ENCODE results near the gene SH2D3C.
"Not testable (repeated sequence)": the region's sequence is repeated elsewhere in the genome, so short reads cannot be mapped to it uniquely, and the experiment has no call there.

Gene SH2D3C

DNA sequence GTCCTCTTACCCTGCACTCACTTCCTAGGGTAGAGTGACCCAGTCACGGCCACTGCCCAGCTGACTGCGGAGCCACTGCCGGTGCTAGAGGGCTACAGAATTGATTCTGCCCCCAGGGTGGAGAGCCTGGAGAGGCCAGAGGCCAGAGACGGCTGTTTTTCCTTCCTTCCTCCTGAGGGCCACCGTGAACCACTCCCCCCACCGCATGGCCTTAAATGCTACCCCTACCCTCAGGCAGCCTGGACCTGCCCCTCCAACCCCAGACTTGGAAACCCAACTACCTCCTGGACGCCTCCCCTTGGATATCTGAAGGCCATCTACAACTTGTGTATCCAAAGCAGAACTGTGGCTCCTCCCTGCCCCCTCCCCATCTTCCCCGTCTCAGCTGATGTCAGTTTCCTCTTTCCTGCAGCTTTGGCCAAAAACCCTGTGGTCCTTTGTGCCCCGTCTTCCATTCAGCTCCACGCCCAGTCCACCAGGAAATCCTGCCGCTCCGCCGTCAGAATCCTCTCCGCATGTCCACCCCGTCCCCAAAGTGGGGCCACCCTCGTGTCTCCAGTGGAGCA, 16.3 kb downstream of the SH2D3C start:
- no peak for DNase-seq (ENCODE audit: low read depth in 1 of 2, low spot score in 1 of 2)
- in situ Hi-C loops (cut with HindIII; ENCODE audit: low pct_unique_long_range_greater_than_20kb, low sequenced_read_pairs), result no loop called here
- no peak for TF ChIP-seq JUND (IDR thresholded peaks at IDR 0.05; ENCODE audit: low read depth)

DNA sequence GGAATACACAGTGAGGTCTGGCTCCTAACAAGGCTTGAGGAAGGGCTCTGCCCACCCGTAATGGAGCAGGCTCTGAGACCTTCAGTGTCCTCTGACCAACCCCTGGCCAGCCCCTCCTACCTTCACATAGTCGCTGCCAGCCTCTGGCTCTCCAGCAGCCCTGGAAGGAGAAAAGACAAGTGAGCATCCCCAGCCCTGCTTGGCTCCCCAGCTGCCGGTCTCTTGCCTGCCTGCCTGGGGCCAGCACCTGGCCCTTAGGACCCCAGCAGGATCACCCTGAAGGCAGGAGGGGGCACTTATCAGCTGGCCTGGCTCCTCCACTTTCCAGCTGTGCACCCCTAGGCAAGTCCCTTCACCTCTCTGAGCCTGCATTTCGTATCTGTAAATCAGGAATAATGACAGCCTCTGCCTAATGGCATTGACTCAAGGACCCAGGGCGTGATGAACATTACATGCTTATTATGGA, 16.9 kb downstream of the SH2D3C start:
- DNase-seq (ENCODE audit: low read depth in 1 of 2, low spot score in 1 of 2), result no peak
- in situ Hi-C loops (cut with HindIII; ENCODE audit: low pct_unique_long_range_greater_than_20kb, low sequenced_read_pairs), result no loop called here
- TF ChIP-seq JUND (IDR thresholded peaks at IDR 0.05; ENCODE audit: low read depth), result no peak

DNA sequence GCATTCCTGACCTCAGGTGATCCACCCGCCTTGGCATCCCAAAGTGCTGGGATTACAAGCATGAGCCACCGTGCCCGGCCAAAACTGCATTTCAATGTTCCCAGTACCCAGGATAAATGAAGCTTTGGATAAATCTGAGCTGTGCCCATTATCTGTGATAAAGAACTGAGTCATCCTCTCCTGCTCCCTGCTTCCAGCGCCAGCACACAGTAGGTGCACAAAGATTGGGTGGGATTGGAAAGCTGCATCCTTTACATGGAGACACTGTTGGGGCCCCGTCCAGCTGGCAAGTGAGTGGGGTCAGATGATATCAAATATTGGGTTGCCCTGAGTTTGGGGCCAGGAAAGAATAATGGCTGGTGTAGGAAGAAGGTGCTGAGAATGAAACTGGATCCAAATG, 17.4 kb downstream of the SH2D3C start:
- in situ Hi-C loops (cut with HindIII; ENCODE audit: low pct_unique_long_range_greater_than_20kb, low sequenced_read_pairs), result no loop called here
- no peak for DNase-seq (ENCODE audit: low read depth in 1 of 2, low spot score in 1 of 2)
- TF ChIP-seq JUND (IDR thresholded peaks at IDR 0.05; ENCODE audit: low read depth), result no peak

DNA sequence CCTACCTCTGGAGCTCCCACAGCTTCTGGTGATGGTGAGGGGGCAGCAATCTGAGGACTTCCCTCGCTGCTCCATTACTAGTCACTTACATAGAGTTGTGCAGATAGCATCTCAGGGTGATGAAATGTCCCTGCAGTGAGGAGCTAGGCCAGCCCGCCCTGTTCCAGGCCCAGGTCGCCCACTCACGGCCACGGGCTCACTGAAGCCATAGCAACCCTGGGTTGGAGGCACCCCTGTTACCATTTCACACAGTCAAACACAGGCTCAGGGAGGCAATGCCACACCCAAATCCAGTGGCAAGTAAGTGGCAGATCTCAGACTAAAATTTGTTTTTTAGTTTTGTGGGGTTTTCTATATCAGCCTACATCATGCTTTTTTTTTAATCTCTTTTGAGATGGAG, 19.6 kb downstream of the SH2D3C start:
- TF ChIP-seq JUND (IDR thresholded peaks at IDR 0.05; ENCODE audit: low read depth), result no peak
- in situ Hi-C loops (cut with HindIII; ENCODE audit: low pct_unique_long_range_greater_than_20kb, low sequenced_read_pairs), result no loop called here
- no peak for DNase-seq (ENCODE audit: low read depth in 1 of 2, low spot score in 1 of 2)

DNA sequence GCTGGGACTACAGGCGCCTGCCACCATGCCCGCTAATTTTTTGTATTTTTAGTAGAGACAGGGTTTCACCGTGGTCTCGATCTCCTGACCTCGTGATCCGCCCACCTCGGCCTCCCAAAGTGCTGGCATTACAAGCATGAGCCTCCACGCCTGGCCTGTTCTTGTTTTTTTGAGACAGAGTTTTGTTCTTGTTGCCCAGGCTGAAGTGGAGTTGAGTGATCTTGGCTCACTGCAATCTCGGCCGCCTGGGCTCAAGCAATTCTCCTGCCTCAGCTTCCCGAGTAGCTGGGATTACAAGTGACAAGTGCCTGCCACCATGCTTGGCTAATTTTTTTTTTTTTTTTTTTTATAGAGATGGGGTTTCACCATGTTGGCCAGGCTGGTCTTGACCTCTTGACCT, 21.7 kb downstream of the SH2D3C start:
- in situ Hi-C loops (cut with HindIII; ENCODE audit: low pct_unique_long_range_greater_than_20kb, low sequenced_read_pairs), result not testable (repeated sequence)

DNA sequence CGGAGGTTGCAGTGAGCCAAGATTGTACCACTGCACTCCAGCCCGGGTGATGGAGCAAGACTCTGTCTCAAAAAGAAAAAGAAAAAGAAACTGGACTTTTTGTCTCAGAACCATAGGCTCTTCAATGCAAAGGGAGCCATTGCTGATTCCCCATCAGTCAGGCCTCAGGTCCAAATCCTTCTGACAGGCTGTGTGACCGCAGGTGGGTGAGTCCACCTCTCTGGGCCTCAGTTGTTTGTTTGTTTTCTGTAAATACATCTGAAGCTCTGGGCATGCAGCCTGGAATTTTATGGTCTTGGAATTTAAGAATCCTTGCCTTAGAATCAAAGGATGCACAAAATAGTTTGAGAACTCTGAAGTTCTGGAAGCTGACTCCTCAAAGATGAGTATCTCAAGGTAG, 22.2 kb downstream of the SH2D3C start:
- DNase-seq (ENCODE audit: low read depth in 1 of 2, low spot score in 1 of 2), result no peak
- TF ChIP-seq JUND (IDR thresholded peaks at IDR 0.05; ENCODE audit: low read depth), result no peak
- in situ Hi-C loops (cut with HindIII; ENCODE audit: low pct_unique_long_range_greater_than_20kb, low sequenced_read_pairs), result no loop called here

More for the DNA sequence above, 21.7 kb downstream of the SH2D3C start:
- DNase-seq (ENCODE audit: low read depth in 1 of 2, low spot score in 1 of 2), result not testable (repeated sequence)

DNA sequence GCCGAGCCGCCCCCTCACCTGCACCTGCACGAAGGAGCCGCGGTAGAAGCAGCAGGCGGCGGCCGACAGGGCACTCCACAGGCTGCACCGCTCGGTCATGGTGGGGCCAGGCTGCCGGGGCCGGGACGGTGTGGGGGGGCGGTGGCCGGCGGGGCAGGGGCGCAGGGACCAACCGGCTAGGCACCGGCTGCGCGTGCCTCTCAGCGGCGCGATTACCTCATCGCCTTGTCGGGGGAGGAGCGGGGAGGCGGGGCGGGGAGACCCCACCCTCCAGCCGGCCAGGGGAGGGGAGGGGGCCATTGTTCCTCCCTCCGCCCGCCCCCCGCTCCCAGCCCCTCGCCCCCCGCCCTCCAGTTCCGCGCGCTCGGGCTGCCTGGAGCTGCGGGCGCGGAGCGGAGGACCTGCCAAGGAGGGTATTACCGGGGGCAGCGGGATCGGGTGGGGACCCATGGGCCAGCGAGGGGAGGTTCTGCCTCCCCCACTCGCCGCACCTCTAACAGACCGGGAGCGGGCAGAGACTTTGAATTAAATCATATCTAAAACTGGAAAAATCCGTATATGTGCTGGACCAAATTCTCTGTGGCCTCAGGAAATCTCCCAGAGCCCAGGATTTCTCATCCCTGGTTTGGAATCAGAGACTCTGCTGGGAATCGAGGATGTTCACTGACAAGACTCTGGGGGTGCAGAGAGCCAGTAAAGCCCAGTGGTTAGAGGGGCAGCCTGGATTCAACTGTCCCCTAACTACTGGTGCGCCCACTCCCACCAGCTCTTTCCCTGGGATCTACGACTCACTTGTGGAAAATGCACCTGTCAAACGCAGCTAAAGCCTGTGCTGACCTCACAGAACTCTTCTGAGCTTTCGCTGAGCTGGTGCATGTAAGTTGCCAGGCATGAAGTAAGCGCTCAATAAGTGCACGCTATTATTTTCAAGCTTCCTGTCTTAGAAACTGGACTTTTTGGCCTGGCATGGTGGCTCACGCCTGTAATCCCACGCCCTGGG, 23.1 kb downstream of the SH2D3C start:
- TF ChIP-seq JUND (IDR thresholded peaks at IDR 0.05; ENCODE audit: low read depth), result no peak
- in situ Hi-C loops (cut with HindIII; ENCODE audit: low pct_unique_long_range_greater_than_20kb, low sequenced_read_pairs), result no loop called here
- DNase-seq (ENCODE audit: low read depth in 1 of 2, low spot score in 1 of 2), result no peak

DNA sequence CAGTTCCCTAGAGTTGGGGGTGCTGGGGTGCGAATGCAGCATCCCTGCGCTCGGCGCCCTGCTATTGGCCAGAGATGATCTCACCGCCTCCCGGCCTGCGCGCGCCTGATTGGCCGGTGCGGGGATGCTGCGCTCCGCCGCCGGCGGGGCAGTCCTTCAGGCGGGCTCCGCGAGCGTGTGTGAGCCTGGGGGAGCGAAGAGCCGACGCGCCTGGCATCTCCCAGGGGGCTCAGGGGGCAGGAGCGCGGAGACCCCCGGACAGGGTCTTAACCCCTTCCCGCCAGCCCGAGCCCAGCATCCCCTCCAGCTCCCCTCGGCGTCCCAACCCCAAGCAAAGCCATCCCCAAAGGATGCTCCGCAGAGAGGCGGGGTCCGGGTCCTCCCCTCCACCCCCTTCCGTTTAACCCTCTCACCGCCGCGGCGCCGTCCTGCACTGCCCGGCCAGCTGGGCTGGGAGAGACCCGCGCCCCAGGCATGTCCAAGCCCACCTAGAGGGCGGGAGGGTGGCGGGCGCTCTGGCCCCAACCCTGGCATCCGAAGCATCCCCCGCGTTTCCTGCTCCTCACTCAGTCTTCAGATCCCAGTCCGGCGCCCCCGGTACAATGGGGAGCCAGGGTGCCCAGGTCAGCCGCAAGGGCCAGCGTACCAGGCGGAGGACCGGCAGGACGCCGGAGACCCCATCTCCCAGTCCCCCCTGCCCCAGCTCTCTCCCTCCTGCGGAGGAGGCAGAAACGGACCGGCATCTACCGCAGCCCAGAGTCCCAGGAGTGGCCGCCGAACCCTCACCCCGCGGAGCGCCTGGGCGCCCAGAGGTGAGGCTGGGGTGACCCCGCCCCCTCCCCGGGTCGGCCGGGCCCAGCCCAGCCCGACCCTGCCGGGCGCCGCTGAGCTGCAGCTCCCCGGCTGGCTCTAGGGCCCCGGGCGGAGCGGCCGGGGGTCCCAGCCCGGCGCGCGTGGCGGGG, 24.1 kb downstream of the SH2D3C start:
- in situ Hi-C loops (cut with HindIII; ENCODE audit: low pct_unique_long_range_greater_than_20kb, low sequenced_read_pairs), result no loop called here
- TF ChIP-seq JUND (IDR thresholded peaks at IDR 0.05; ENCODE audit: low read depth), result no peak
- DNase-seq (ENCODE audit: low read depth in 1 of 2, low spot score in 1 of 2), result no peak

DNA sequence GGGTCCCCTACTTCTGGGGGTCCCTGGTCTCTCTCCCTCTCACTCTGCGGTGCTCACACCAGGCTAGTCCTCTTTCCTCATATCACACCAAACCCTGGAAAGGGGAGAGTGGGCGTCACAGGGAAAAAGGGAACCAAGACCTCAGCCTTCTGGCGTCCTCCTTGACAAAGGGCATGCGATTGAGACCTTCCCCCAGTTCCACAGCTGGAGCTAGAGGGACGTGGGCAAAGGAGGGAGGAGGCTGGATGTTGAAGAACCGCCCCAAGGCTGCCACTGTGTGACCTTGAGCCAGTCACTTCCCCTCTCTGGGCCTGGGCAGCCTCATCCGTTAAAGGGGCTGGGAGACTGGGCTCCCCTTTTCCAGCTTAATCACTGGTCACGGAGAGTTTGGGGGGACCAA, 24.8 kb downstream of the SH2D3C start:
- no peak for DNase-seq (ENCODE audit: low read depth in 1 of 2, low spot score in 1 of 2)
- in situ Hi-C loops (cut with HindIII; ENCODE audit: low pct_unique_long_range_greater_than_20kb, low sequenced_read_pairs), result no loop called here
- no peak for TF ChIP-seq JUND (IDR thresholded peaks at IDR 0.05; ENCODE audit: low read depth)

DNA sequence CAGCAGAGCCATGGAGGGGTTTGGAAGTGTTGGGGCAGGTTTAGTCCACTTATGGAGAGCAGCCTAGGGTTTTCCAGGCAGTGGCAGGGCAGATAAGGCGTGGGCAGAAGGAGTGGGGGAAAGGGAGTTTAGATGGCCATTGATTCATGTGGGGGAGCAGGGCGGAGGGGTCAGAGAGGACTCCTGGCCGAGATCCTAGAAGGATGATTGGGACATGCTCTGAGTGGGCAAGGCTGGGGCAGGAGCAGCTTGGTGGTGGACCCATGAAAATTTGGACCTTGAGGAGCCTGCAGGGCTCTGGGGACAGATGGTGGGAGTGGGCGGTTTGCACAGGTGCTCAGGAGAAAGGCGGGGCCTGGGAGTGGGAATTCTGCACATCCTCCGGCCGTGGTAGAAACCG, 25.3 kb downstream of the SH2D3C start:
- in situ Hi-C loops (cut with HindIII; ENCODE audit: low pct_unique_long_range_greater_than_20kb, low sequenced_read_pairs), result no loop called here
- DNase-seq (ENCODE audit: low read depth in 1 of 2, low spot score in 1 of 2), result no peak
- no peak for TF ChIP-seq JUND (IDR thresholded peaks at IDR 0.05; ENCODE audit: low read depth)

DNA sequence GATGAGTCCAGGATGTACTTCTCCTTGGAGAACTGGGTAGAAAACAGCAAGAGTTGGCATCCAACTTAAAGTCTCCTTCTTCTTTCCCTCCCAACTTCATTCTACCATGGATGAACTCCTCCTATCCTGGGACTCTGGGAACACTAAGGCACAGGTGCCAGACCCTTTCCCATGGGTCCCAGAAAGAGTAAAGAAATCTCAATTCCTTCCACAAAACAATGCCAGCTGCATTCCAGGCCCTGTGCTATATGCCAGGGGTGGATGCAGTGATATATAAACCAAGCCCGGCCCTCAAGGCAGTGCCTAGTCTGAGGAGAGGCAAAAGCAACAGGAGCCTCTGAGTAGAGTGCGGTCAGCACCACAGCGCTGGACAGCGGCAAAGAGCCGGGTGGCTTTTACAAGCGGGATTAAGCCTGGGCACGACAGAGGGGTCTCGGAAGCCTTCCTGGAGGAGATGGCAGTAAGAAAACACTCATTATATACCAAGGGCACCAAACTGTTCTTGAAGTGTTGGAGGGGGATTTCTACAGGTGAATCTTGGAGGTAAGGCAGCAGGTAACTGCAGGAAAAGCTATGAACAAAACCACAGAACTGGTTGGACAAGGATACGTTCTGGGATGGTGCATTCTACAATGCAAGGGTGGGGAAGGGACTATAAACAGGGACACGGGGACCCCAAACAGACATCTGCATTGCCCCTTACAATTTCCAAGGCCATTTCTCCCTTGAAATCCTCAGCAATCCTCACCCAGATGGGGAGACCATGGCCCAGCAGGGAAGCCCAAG, 27.0 kb downstream of the SH2D3C start:
- in situ Hi-C loops (cut with HindIII; ENCODE audit: low pct_unique_long_range_greater_than_20kb, low sequenced_read_pairs), result no loop called here
- DNase-seq (ENCODE audit: low read depth in 1 of 2, low spot score in 1 of 2), result peak; percentile 67 to 87

More for the DNA sequence above, 27.0 kb downstream of the SH2D3C start:
- TF ChIP-seq JUND (IDR thresholded peaks at IDR 0.05; ENCODE audit: low read depth), result no peak

Data from T47D (cell line).